Hepatocyte (in vitro differentiated cells): ENCODE data around the gene ATAD3C. TPM values are rescaled to one million over a fixed set of nuclear protein-coding genes. Genes with fewer than 3 reads are reported as not detected.

Experiments used
- DNase-seq: peaks from one replicate; pipeline ENCODE4 v3.0.0-alpha.2; 2016; ENCODE audit warnings: low spot score
- H2AFZ ChIP-seq: fragments of 200-600 bp; sonication (generic); 2 replicates; pipeline ENCODE4 v1.6.0; 2016; ENCODE audit warnings: antibody characterized with exemption, mild to moderate bottlenecking
- H3K27ac ChIP-seq: fragments of 200-600 bp; sonication (generic); 2 replicates; pipeline ENCODE4 v1.5.1; 2016; ENCODE audit warnings: mild to moderate bottlenecking
- H3K27me3 ChIP-seq: fragments of 200-600 bp; sonication (generic); 2 replicates; pipeline ENCODE4 v1.6.1; 2016
- H3K36me3 ChIP-seq: fragments of 200-600 bp; sonication (generic); replicated peaks from 2 replicates; pipeline ENCODE4 v1.5.1; 2016; ENCODE audit warnings: low read depth; ENCODE audit not compliant: insufficient read depth
- H3K4me1 ChIP-seq: fragments of 200-600 bp; sonication (generic); 2 replicates; pipeline ENCODE4 v1.5.1; 2016; ENCODE audit warnings: mild to moderate bottlenecking, moderate library complexity; ENCODE audit not compliant: insufficient read depth
- H3K4me2 ChIP-seq: fragments of 200-600 bp; sonication (generic); 2 replicates; pipeline ENCODE4 v1.6.0; 2016
- H3K4me3 ChIP-seq: fragments of 200-600 bp; sonication (generic); 2 replicates; pipeline ENCODE4 v1.5.1; 2016; ENCODE audit warnings: mild to moderate bottlenecking
- H3K79me2 ChIP-seq: fragments of 200-600 bp; sonication (generic); 2 replicates; pipeline ENCODE4 v1.6.0; 2017; ENCODE audit warnings: mild to moderate bottlenecking
- H3K9me2 ChIP-seq: fragments of 200-600 bp; sonication (generic); replicated peaks from 2 replicates; pipeline ENCODE4 v1.6.0; 2017; ENCODE audit warnings: mild to moderate bottlenecking; ENCODE audit not compliant: insufficient read depth
- H3K9me3 ChIP-seq: fragments of 200-600 bp; sonication (generic); 2 replicates; pipeline ENCODE4 v1.5.1; 2016; ENCODE audit warnings: low read depth, mild to moderate bottlenecking
- H4K20me1 ChIP-seq: fragments of 200-600 bp; sonication (generic); 2 replicates; pipeline ENCODE4 v1.6.0; 2016; ENCODE audit warnings: mild to moderate bottlenecking; ENCODE audit not compliant: insufficient read depth, poor library complexity, severe bottlenecking
- CTCF ChIP-seq: fragments of 200-600 bp; sonication (generic); IDR thresholded peaks from 2 replicates; pipeline ENCODE4 v1.5.1; 2016; ENCODE audit warnings: antibody characterized with exemption, mild to moderate bottlenecking; ENCODE audit not compliant: poor library complexity
- EZH2 ChIP-seq: fragments of 200-600 bp; sonication (generic); IDR thresholded peaks from 2 replicates; pipeline ENCODE4 v1.6.1; 2016; ENCODE audit warnings: antibody characterized with exemption, mild to moderate bottlenecking, borderline replicate concordance
- EZH2phosphoT487 ChIP-seq: fragments of 200-600 bp; sonication (generic); IDR thresholded peaks from one replicate; pipeline ENCODE4 v1.6.1; 2018; ENCODE audit warnings: antibody characterized with exemption, mild to moderate bottlenecking, low read depth, moderate library complexity; ENCODE audit not compliant: unreplicated experiment, severe bottlenecking
- WGBS: methylation state at CpG from one replicate; pipeline ENCODE4 v1.1.6; 2016; ENCODE audit warnings: low lambda C conversion rate; ENCODE audit errors: missing lambda C conversion rate; 5-methylcytosine and 5-hydroxymethylcytosine counted together
- polyA plus RNA-seq: library from polyadenylated mRNA; unstranded; fragments of >200 nt; fragmentation: Nextera tagmentation; extraction: Ambion mirVana; gene quantifications from 2 replicates; pipeline ENCODE4 v1.2.1, GENCODE V29; 2016
- total RNA-seq: library from RNA; depleted of rRNA; stranded (reverse); fragments of >200 nt; gene quantifications from 2 replicates; pipeline ENCODE4 v1.2.3, GENCODE V29; 2014

Gene ATAD3C
- total and polyA plus RNA-seq, 2 experiments from 2014 or later = 0.10 to 1.2 TPM

- peak; percentile 84 for DNase-seq
- Histone ChIP-seq H3K9me3 (no peaks in the 10 kb centered on the region), H2AFZ (no peak overlapping the region), H3K27ac (peak overlapping the region; percentile 47), H3K79me2 (peaks cover 18% of the 10 kb centered on the region), H3K27me3 (no peaks in the 10 kb centered on the region), H3K4me1 (peaks cover 53% of the 10 kb centered on the region), H3K9me2 (no peaks in the 10 kb centered on the region), H3K4me3 (no peak overlapping the region), H4K20me1 (no peaks in the 10 kb centered on the region), H3K36me3 (no peaks in the 10 kb centered on the region), H3K4me2 (peak overlapping the region; percentile 96)
- 34% methylated on average over 11 of the region's 11 CpGs for WGBS
- TF ChIP-seq EZH2 = no peak
- no peak for TF ChIP-seq EZH2phosphoT487
- TF ChIP-seq CTCF = peak; percentile 11
Observed at GRCh38 chr1:1437904-1438376, 11.5 kb upstream of the ATAD3C start.

GRCh38 chr1:1438531-1439381 lies 10.7 kb upstream of the ATAD3C start:
- DNase-seq = no peak
- Histone ChIP-seq H3K4me2 (peak overlapping the region; percentile 96), H3K36me3 (no peaks in the 10 kb centered on the region), H3K4me1 (peaks cover 45% of the 10 kb centered on the region), H3K79me2 (peaks cover 18% of the 10 kb centered on the region), H4K20me1 (no peaks in the 10 kb centered on the region), H3K9me3 (no peaks in the 10 kb centered on the region), H3K27ac (peak overlapping the region; percentile 47), H3K9me2 (no peaks in the 10 kb centered on the region), H3K27me3 (no peaks in the 10 kb centered on the region), H2AFZ (no peak overlapping the region), H3K4me3 (no peak overlapping the region)
- no peak for TF ChIP-seq CTCF
- TF ChIP-seq EZH2 = no peak
- no peak for TF ChIP-seq EZH2phosphoT487
- WGBS = 93% methylated on average over 43 of the region's 45 CpGs

GRCh38 chr1:1439546-1440261 lies 9.8 kb upstream of the ATAD3C start:
- WGBS = 97% methylated on average over 31 of the region's 82 CpGs
- no peak for DNase-seq
- Histone ChIP-seq H3K9me2 (no peaks in the 10 kb centered on the region), H4K20me1 (no peaks in the 10 kb centered on the region), H3K36me3 (no peaks in the 10 kb centered on the region), H3K27ac (no peak overlapping the region), H3K9me3 (no peaks in the 10 kb centered on the region), H3K4me2 (no peak overlapping the region), H3K4me3 (no peak overlapping the region), H3K27me3 (no peaks in the 10 kb centered on the region), H3K4me1 (peaks cover 36% of the 10 kb centered on the region), H3K79me2 (peaks cover 18% of the 10 kb centered on the region), H2AFZ (no peak overlapping the region)
- TF ChIP-seq CTCF (no peak), EZH2phosphoT487 (no peak), EZH2 (no peak)
